B cell (primary cell): ENCODE measurements around the gene MPZL1. TPM values are rescaled to one million over a fixed set of nuclear protein-coding genes. Genes with fewer than 3 reads are reported as not detected.

Experiments
- ATAC-seq: fragments of 200-7000 bp; cut with Tn5 transposase; one replicate; pipeline ENCODE4 v1.10.0; 2021; ENCODE audit warnings: low read depth, mild to moderate bottlenecking, moderate number of reproducible peaks, moderate library complexity
- CTCF ChIA-PET: fragments of 350-600 bp; sonication (Branson Sonifier 250); formaldehyde crosslinking; loops from one replicate; lab custom pipeline; 2021; ENCODE audit warnings: antibody characterized with exemption, inconsistent platforms; lab: Charles Lee
- POLR2A ChIA-PET: fragments of 350-600 bp; sonication (Branson Sonifier 250); formaldehyde crosslinking; loops from one replicate; lab custom pipeline; 2021; ENCODE audit warnings: antibody characterized with exemption; lab: Charles Lee
- DNase-seq: peaks from one replicate; pipeline ENCODE4 v3.0.0; 2013
- H2AFZ ChIP-seq: 2 replicates; pipeline ENCODE4 v1.6.1; 2012; ENCODE audit warnings: mild to moderate bottlenecking, low read depth, low read length; ENCODE audit not compliant: insufficient read depth, poor library complexity, severe bottlenecking
- H3K27ac ChIP-seq, 2 donors: 1 replicate in 1 of 2; 2 replicates in 1 of 2; pipeline ENCODE4 v1.5.1; 2012 to 2013; ENCODE audit warnings: low read length in 2 of 2, mild to moderate bottlenecking in 2 of 2, moderate library complexity in 1 of 2
- H3K27me3 ChIP-seq, 4 experiments: fragments of 200-600 bp in 1 of 4; sonication (generic) in 1 of 4; replicated peaks in 1 of 4; 1 replicate in 2 of 4; 2 replicates in 2 of 4; pipeline versions ENCODE4 v1.6.1 to v1.7.0; 2013 to 2016; ENCODE audit warnings: low read length in 3 of 4, mild to moderate bottlenecking in 2 of 4, mixed read lengths in 1 of 4, moderate library complexity in 1 of 4; ENCODE audit not compliant: insufficient read depth in 4 of 4, control insufficient read depth in 3 of 4; ENCODE audit errors: control extremely low read depth in 1 of 4
- H3K36me3 ChIP-seq, 2 experiments: replicated peaks in 1 of 2; 1 replicate in 1 of 2; 2 replicates in 1 of 2; pipeline versions ENCODE4 v1.6.1 to v1.7.1; 2013; ENCODE audit warnings: low read length in 1 of 2; ENCODE audit not compliant: insufficient read depth in 2 of 2, control insufficient read depth in 1 of 2; ENCODE audit errors: control extremely low read depth in 1 of 2, extremely low read depth in 1 of 2
- H3K4me1 ChIP-seq, 2 donors: fragments of 200-600 bp in 1 of 2; sonication (generic) in 1 of 2; 1 replicate in 1 of 2; 2 replicates in 1 of 2; pipeline versions ENCODE4 v1.5.1 to v1.6.1; 2013 to 2017; ENCODE audit warnings: low read length in 2 of 2; ENCODE audit not compliant: control insufficient read depth in 2 of 2, insufficient read depth in 2 of 2
- H3K4me2 ChIP-seq: replicated peaks from 2 replicates; pipeline ENCODE3; 2012; ENCODE audit warnings: mild to moderate bottlenecking, low read depth, low read length; ENCODE audit not compliant: poor library complexity, severe bottlenecking
- H3K4me3 ChIP-seq, 5 experiments: fragments of 200-600 bp in 1 of 5; sonication (generic) in 1 of 5; 1 replicate in 3 of 5; 2 replicates in 2 of 5; pipeline versions ENCODE4 v1.5.1 to v1.7.0; 2011 to 2016; ENCODE audit warnings: low read length in 4 of 5, mild to moderate bottlenecking in 4 of 5, low read depth in 2 of 5, control low read depth in 1 of 5, moderate library complexity in 1 of 5; ENCODE audit not compliant: insufficient read depth in 1 of 5; ENCODE audit errors: control extremely low read depth in 1 of 5, extremely low read depth in 1 of 5
- H3K79me2 ChIP-seq: fragments of 200-600 bp; sonication (generic); one replicate; pipeline ENCODE4 v1.6.0; 2016; ENCODE audit warnings: low read length; ENCODE audit not compliant: control insufficient read depth, insufficient read depth
- H3K9ac ChIP-seq: fragments of 200-600 bp; sonication (generic); 2 replicates; pipeline ENCODE4 v1.6.1; 2017; ENCODE audit warnings: mild to moderate bottlenecking, low read length, moderate library complexity
- H3K9me3 ChIP-seq, 3 donors: one replicate each; pipeline versions ENCODE4 v1.6.1 to v1.7.1; 2013; ENCODE audit warnings: low read length in 2 of 3; ENCODE audit not compliant: control insufficient read depth in 2 of 3, insufficient read depth in 1 of 3; ENCODE audit errors: control extremely low read depth in 1 of 3
- H4K20me1 ChIP-seq: 2 replicates; pipeline ENCODE4 v1.6.0; 2012; ENCODE audit warnings: mild to moderate bottlenecking, low read length; ENCODE audit not compliant: insufficient read depth, control insufficient read depth, poor library complexity, severe bottlenecking
- H3K27ac Mint-ChIP-seq: one replicate; pipeline ENCODE4 v1.8.0; 2021; ENCODE audit warnings: mixed read lengths
- H3K27me3 Mint-ChIP-seq: one replicate; pipeline ENCODE4 v1.8.0; 2021; ENCODE audit warnings: mixed read lengths
- H3K4me1 Mint-ChIP-seq: one replicate; pipeline ENCODE4 v1.8.0; 2021; ENCODE audit warnings: mixed read lengths
- H3K4me3 Mint-ChIP-seq: one replicate; pipeline ENCODE4 v1.8.0; 2021; ENCODE audit warnings: mixed read lengths
- H3K9me3 Mint-ChIP-seq: one replicate; pipeline ENCODE4 v1.8.0; 2022; ENCODE audit warnings: mixed read lengths; ENCODE audit not compliant: insufficient read depth
- EZH2 ChIP-seq: IDR thresholded peaks from 2 replicates; pipeline ENCODE4 v1.6.1; 2012; ENCODE audit warnings: borderline replicate concordance, low read depth, mild to moderate bottlenecking, moderate library complexity, low read length; ENCODE audit not compliant: insufficient read depth, poor library complexity, severe bottlenecking
- WGBS: methylation state at CpG from one replicate; pipeline ENCODE4 v1.1.5; 2013; ENCODE audit warnings: missing lambda C conversion rate; ENCODE audit not compliant: insufficient coverage; 5-methylcytosine and 5-hydroxymethylcytosine counted together
- intact Hi-C: fragments of 100-400 bp; cut with micrococcal nuclease; formaldehyde crosslinking; loops from one replicate; pipeline ENCODE4 v1.10.0; 2022
- polyA plus RNA-seq: library from polyadenylated mRNA; depleted of rRNA; stranded (reverse); fragments of >200 nt; gene quantifications from 2 replicates; pipeline ENCODE4 v1.2.3, GENCODE V29; 2012
- total RNA-seq, 2 donors: library from RNA; stranded (reverse); fragments of 120-200 nt in 1 of 2; gene quantifications; 1 replicate in 1 of 2; 2 replicates in 1 of 2; pipeline versions ENCODE4 v1.2.3 to v1.2.4, GENCODE V29; 2013 to 2022
- TF ChIP-seq, protein P1 (sequence below): fragments of 200-600 bp; IDR thresholded peaks from one replicate; pipeline ENCODE4 v1.8.0; 2022; ENCODE audit warnings: antibody characterized with exemption, mild to moderate bottlenecking

Gene MPZL1
- total and polyA plus RNA-seq, 2 donors (not counting 1 experiment from before 2014, with no cell fraction given) = 15.4 to 27.7 TPM

DNA sequence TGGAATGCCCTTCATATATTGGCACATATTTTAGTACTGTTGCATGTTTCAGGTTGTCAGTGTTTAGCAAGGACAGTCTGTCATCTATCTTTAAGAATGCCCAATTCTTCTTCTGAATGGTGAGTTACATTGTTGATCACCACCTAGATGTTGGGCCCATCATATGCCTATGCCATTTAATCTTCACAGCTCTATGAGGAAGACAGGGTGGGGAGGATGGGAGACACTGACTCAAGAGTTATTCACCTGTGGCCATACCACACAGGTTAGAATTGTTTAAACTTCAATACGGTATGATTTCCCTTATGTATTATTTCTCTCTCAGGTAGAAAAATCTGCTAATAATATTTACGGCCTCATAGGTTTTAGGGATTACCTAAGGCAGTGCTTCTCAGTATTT, 44.8 kb downstream of the MPZL1 start:
- Histone ChIP-seq H3K9me3 (no peaks in the 10 kb centered on the region), H3K4me2 (no peak overlapping the region), H3K27me3 (no peaks in the 10 kb centered on the region), H2AFZ (no peak overlapping the region), H3K4me1 (peaks cover 0 to under 1% of the 10 kb centered on the region in 2 donors), H3K4me3 (no peak overlapping the region), H3K27ac (no peak overlapping the region), H3K36me3 (peaks cover 9 to 17% of the 10 kb centered on the region in 2 experiments), H4K20me1 (no peaks in the 10 kb centered on the region), H3K79me2 (peaks cover 20% of the 10 kb centered on the region), H3K9ac (no peak overlapping the region)
- no peaks in the 10 kb centered on the region for H3K27me3 Mint-ChIP-seq
- intact Hi-C loops = no loop called here
- ChIA-PET POLR2A (no interaction called here), CTCF (no interaction called here)
- H3K4me3 Mint-ChIP-seq = no peak overlapping the region
- no CpG with 5 or more reads among the region's 2 CpGs for WGBS
- peaks cover 5% of the 10 kb centered on the region for H3K4me1 Mint-ChIP-seq
- TF ChIP-seq, protein P1, sequence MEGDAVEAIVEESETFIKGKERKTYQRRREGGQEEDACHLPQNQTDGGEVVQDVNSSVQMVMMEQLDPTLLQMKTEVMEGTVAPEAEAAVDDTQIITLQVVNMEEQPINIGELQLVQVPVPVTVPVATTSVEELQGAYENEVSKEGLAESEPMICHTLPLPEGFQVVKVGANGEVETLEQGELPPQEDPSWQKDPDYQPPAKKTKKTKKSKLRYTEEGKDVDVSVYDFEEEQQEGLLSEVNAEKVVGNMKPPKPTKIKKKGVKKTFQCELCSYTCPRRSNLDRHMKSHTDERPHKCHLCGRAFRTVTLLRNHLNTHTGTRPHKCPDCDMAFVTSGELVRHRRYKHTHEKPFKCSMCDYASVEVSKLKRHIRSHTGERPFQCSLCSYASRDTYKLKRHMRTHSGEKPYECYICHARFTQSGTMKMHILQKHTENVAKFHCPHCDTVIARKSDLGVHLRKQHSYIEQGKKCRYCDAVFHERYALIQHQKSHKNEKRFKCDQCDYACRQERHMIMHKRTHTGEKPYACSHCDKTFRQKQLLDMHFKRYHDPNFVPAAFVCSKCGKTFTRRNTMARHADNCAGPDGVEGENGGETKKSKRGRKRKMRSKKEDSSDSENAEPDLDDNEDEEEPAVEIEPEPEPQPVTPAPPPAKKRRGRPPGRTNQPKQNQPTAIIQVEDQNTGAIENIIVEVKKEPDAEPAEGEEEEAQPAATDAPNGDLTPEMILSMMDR = no peak
- no peak for TF ChIP-seq EZH2
- DNase-seq (no peak), ATAC-seq (no peak)
- no peaks in the 10 kb centered on the region for H3K9me3 Mint-ChIP-seq
- H3K27ac Mint-ChIP-seq = no peak overlapping the region

DNA sequence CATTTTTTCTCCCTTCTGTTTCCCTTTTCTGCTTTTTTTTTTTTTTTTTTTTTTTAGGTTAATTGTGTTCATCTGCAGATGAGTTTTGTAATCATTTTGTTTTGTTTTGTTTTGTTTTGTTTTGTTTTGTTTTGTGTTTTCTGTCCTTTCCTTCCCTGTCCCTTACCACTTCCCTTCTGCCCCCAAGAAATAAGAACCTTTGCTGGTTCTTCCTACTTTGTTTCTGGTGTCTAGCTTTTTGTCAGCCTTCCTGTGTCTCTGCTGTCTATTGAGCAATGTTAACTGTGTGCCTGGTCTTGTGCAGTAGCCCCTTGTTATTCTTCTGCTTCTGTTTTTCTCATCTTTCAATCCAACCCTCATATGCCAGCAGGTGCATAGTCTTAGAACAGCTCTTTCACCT, 46.0 kb downstream of the MPZL1 start:
- Histone ChIP-seq H2AFZ (no peak overlapping the region), H3K4me1 (no peaks in the 10 kb centered on the region), H4K20me1 (no peaks in the 10 kb centered on the region), H3K79me2 (peaks cover 14% of the 10 kb centered on the region), H3K27ac (no peak overlapping the region), H3K4me2 (no peak overlapping the region), H3K36me3 (peaks cover 9 to 24% of the 10 kb centered on the region in 2 experiments), H3K4me3 (no peak overlapping the region), H3K9ac (no peak overlapping the region), H3K27me3 (no peaks in the 10 kb centered on the region), H3K9me3 (no peaks in the 10 kb centered on the region)
- peaks cover 1% of the 10 kb centered on the region for H3K4me1 Mint-ChIP-seq
- H3K27me3 Mint-ChIP-seq = no peaks in the 10 kb centered on the region
- no peak overlapping the region for H3K27ac Mint-ChIP-seq
- POLR2A ChIA-PET = no interaction called here
- TF ChIP-seq, protein P1 = no peak
- no peak for TF ChIP-seq EZH2
- DNase-seq (no peak), ATAC-seq (no peak)
- no peak overlapping the region for H3K4me3 Mint-ChIP-seq
- CTCF ChIA-PET = no interaction called here
- intact Hi-C loops = no loop called here
- no peaks in the 10 kb centered on the region for H3K9me3 Mint-ChIP-seq
